Measurements from ENCODE around the gene COL11A2.

DNA sequence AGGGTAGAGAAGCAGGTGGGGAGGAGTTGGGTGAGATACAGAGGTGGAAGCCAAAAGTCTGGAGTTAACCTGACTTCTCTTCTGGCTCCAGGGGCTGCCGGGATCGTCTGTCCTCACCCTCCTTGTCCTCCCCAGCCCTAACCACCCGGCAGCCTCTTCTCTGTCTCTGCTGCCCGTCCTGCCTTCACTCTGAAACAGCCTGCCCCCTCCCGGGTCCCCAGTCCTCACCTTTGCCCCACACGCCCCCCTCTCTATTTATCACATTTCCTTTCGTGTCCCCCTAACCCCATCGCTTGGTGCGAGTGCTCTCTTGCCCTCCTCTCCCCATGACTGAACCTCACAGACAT, 21.7 kb upstream of the COL11A2 start:
- TF ChIP-seq GATA2 (IDR thresholded peaks at IDR 0.05; ENCODE audit: low read depth, low read length) (no peak), GATA3 (IDR thresholded peaks at IDR 0.05; ENCODE audit: low read depth, low read length) (no peak)
